ENCODE measurements around the gene HOXC5.

- no peak for TF ChIP-seq POLR2A (IDR thresholded peaks at IDR 0.05)
- no peak for TF ChIP-seq CTCF (IDR thresholded peaks at IDR 0.05)
- no peak for TF ChIP-seq EP300 (IDR thresholded peaks at IDR 0.05)
Observed at GRCh38 chr12:53989227-53990113, 43.4 kb upstream of the HOXC5 start.
